GM12872 (cell line): Measurements from ENCODE around the gene SRRM1.

Experiments used
- TF ChIP-seq, protein P1 (sequence below): IDR thresholded peaks from 3 replicates; pipeline ENCODE4 v1.5.1; 2011; ENCODE audit warnings: low read depth, mild to moderate bottlenecking, low read length, moderate library complexity; ENCODE audit not compliant: insufficient read depth

The SRRM1 gene

GRCh38 chr1:24717887-24718650 is 75.0 kb downstream of the SRRM1 start:
- TF ChIP-seq, protein P1, sequence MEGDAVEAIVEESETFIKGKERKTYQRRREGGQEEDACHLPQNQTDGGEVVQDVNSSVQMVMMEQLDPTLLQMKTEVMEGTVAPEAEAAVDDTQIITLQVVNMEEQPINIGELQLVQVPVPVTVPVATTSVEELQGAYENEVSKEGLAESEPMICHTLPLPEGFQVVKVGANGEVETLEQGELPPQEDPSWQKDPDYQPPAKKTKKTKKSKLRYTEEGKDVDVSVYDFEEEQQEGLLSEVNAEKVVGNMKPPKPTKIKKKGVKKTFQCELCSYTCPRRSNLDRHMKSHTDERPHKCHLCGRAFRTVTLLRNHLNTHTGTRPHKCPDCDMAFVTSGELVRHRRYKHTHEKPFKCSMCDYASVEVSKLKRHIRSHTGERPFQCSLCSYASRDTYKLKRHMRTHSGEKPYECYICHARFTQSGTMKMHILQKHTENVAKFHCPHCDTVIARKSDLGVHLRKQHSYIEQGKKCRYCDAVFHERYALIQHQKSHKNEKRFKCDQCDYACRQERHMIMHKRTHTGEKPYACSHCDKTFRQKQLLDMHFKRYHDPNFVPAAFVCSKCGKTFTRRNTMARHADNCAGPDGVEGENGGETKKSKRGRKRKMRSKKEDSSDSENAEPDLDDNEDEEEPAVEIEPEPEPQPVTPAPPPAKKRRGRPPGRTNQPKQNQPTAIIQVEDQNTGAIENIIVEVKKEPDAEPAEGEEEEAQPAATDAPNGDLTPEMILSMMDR = no peak

- TF ChIP-seq, protein P1 = no peak
Observed at GRCh38 chr1:24720152-24720551, 77.0 kb downstream of the SRRM1 start.

- TF ChIP-seq, protein P1 = no peak
Observed at GRCh38 chr1:24721533-24721932, 78.4 kb downstream of the SRRM1 start.
